Smooth muscle cell (in vitro differentiated cells): ENCODE measurements around the gene CRYBG1. TPM values are rescaled to one million over a fixed set of nuclear protein-coding genes. Genes with fewer than 3 reads are reported as not detected.
A peak's percentile ranks its signal among the peaks of the same experiment; 100 is the strongest.

Experiments
- DNase-seq: peaks from one replicate; lab custom pipeline; 2025; ENCODE audit not compliant: unreplicated experiment; lab: John Stamatoyannopoulos, UW
- H2AFZ ChIP-seq: fragments of 200-600 bp; sonication (generic); 2 replicates; pipeline ENCODE4 v1.6.0; 2016; ENCODE audit warnings: antibody characterized with exemption, low read depth, mild to moderate bottlenecking
- H3F3A ChIP-seq: fragments of 200-600 bp; sonication (generic); 2 replicates; pipeline ENCODE4 v1.6.0; 2017; ENCODE audit warnings: antibody characterized with exemption, low read depth
- H3K27ac ChIP-seq: fragments of 200-600 bp; sonication (generic); 2 replicates; pipeline ENCODE4 v1.5.1; 2016; ENCODE audit warnings: low read depth, mild to moderate bottlenecking
- H3K27me3 ChIP-seq: fragments of 200-600 bp; sonication (generic); 2 replicates; pipeline ENCODE4 v1.6.1; 2016; ENCODE audit warnings: low read depth, mild to moderate bottlenecking
- H3K36me3 ChIP-seq: fragments of 200-600 bp; sonication (generic); 2 replicates; pipeline ENCODE4 v1.5.1; 2016; ENCODE audit warnings: low read depth
- H3K4me1 ChIP-seq: fragments of 200-600 bp; sonication (generic); 2 replicates; pipeline ENCODE4 v1.5.1; 2016; ENCODE audit warnings: low read depth
- H3K4me2 ChIP-seq: fragments of 200-600 bp; sonication (generic); 2 replicates; pipeline ENCODE4 v1.6.0; 2016; ENCODE audit warnings: mild to moderate bottlenecking
- H3K4me3 ChIP-seq: fragments of 200-600 bp; sonication (generic); 2 replicates; pipeline ENCODE4 v1.5.1; 2016; ENCODE audit warnings: mild to moderate bottlenecking
- H3K79me2 ChIP-seq: fragments of 200-600 bp; sonication (generic); 2 replicates; pipeline ENCODE4 v1.6.0; 2016; ENCODE audit warnings: low read depth, mild to moderate bottlenecking
- H3K9ac ChIP-seq: fragments of 200-600 bp; sonication (generic); 2 replicates; pipeline ENCODE4 v1.6.0; 2016; ENCODE audit warnings: low read depth
- H3K9me3 ChIP-seq: fragments of 200-600 bp; sonication (generic); replicated peaks from 2 replicates; pipeline ENCODE4 v1.5.1; 2016; ENCODE audit warnings: low read depth
- H4K20me1 ChIP-seq: fragments of 200-600 bp; sonication (generic); 2 replicates; pipeline ENCODE4 v1.6.0; 2016; ENCODE audit warnings: low read depth
- WGBS: methylation state at CpG from one replicate; pipeline ENCODE4 v1.1.7; 2016; ENCODE audit warnings: low lambda C conversion rate; 5-methylcytosine and 5-hydroxymethylcytosine counted together
- polyA plus RNA-seq: library from polyadenylated mRNA; unstranded; fragments of >200 nt; fragmentation: Nextera tagmentation; extraction: Ambion mirVana; gene quantifications from 2 replicates; pipeline ENCODE4 v1.2.1, GENCODE V29; 2016
- total RNA-seq: library from RNA; depleted of rRNA; stranded (reverse); fragments of >200 nt; gene quantifications from 2 replicates; pipeline ENCODE4 v1.2.3, GENCODE V29; 2014
- TF ChIP-seq, protein P1 (sequence below): fragments of 200-600 bp; sonication (generic); IDR thresholded peaks from 2 replicates; pipeline ENCODE4 v1.5.1; 2017; ENCODE audit warnings: borderline replicate concordance, mild to moderate bottlenecking, antibody characterized with exemption; ENCODE audit not compliant: insufficient read depth, poor library complexity, severe bottlenecking

The CRYBG1 gene
- total and polyA plus RNA-seq, 2 experiments from 2014 or later = 0.98 to 11.9 TPM

- H3K4me1 ChIP-seq = no peaks in the 10 kb centered on the region
- WGBS = 19% methylated on average over 2 of the region's 2 CpGs
- H3K4me2 ChIP-seq = no peak overlapping the region
- no peaks in the 10 kb centered on the region for H3K79me2 ChIP-seq
- TF ChIP-seq, protein P1, sequence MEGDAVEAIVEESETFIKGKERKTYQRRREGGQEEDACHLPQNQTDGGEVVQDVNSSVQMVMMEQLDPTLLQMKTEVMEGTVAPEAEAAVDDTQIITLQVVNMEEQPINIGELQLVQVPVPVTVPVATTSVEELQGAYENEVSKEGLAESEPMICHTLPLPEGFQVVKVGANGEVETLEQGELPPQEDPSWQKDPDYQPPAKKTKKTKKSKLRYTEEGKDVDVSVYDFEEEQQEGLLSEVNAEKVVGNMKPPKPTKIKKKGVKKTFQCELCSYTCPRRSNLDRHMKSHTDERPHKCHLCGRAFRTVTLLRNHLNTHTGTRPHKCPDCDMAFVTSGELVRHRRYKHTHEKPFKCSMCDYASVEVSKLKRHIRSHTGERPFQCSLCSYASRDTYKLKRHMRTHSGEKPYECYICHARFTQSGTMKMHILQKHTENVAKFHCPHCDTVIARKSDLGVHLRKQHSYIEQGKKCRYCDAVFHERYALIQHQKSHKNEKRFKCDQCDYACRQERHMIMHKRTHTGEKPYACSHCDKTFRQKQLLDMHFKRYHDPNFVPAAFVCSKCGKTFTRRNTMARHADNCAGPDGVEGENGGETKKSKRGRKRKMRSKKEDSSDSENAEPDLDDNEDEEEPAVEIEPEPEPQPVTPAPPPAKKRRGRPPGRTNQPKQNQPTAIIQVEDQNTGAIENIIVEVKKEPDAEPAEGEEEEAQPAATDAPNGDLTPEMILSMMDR = peak; percentile 60
- no peak for DNase-seq
- no peaks in the 10 kb centered on the region for H3K27me3 ChIP-seq
- no peaks in the 10 kb centered on the region for H3F3A ChIP-seq
- H4K20me1 ChIP-seq = no peaks in the 10 kb centered on the region
- H3K9me3 ChIP-seq = no peaks in the 10 kb centered on the region
- no peak overlapping the region for H2AFZ ChIP-seq
- H3K9ac ChIP-seq = no peak overlapping the region
- no peaks in the 10 kb centered on the region for H3K36me3 ChIP-seq
- no peak overlapping the region for H3K27ac ChIP-seq
- no peak overlapping the region for H3K4me3 ChIP-seq
These were observed 247.7 kb downstream of the CRYBG1 start for GRCh38 chr6:106608080-106608668.

- Histone ChIP-seq H3F3A (no peaks in the 10 kb centered on the region), H3K4me2 (no peak overlapping the region), H3K27ac (no peak overlapping the region), H3K9me3 (no peaks in the 10 kb centered on the region), H3K27me3 (no peaks in the 10 kb centered on the region), H3K4me1 (no peaks in the 10 kb centered on the region), H3K79me2 (no peaks in the 10 kb centered on the region), H3K4me3 (no peak overlapping the region), H2AFZ (no peak overlapping the region), H3K36me3 (no peaks in the 10 kb centered on the region), H3K9ac (no peak overlapping the region), H4K20me1 (no peaks in the 10 kb centered on the region)
- TF ChIP-seq, protein P1 = peak; percentile 18
- no peak for DNase-seq
- WGBS = 77% methylated on average over 6 of the region's 6 CpGs
These were observed 249.2 kb downstream of the CRYBG1 start for GRCh38 chr6:106609699-106610098.

DNA sequence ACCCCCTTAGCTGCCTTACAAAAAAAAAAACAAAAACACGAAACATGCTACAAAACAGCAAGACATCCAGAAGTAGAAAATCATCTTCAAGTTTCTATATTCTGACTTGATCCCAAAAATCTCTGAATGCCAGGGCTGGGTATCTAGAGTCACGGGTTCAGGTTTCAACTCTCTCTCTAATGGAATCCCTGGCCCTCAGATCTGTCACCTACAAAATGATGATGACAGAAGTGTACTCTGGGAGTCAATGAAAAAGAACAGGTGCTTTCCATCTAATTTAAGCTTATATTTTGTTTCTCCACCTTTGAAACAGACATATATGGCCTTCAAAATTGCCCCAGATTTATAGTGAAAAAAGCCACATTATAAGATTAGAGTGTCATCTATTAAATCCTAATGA, 250.5 kb downstream of the CRYBG1 start:
- DNase-seq = no peak

More for the DNA sequence above, 250.5 kb downstream of the CRYBG1 start:
- H2AFZ ChIP-seq = no peak overlapping the region
- no peak overlapping the region for H3K4me2 ChIP-seq
- H4K20me1 ChIP-seq = no peaks in the 10 kb centered on the region
- no peak overlapping the region for H3K27ac ChIP-seq
- no peaks in the 10 kb centered on the region for H3K4me1 ChIP-seq
- TF ChIP-seq, protein P1 = no peak
- H3K9ac ChIP-seq = no peak overlapping the region
- WGBS = 100% methylated on average over 2 of the region's 2 CpGs
- no peaks in the 10 kb centered on the region for H3K36me3 ChIP-seq
- H3K27me3 ChIP-seq = no peaks in the 10 kb centered on the region
- H3K4me3 ChIP-seq = no peak overlapping the region
- H3K79me2 ChIP-seq = no peaks in the 10 kb centered on the region
- no peaks in the 10 kb centered on the region for H3K9me3 ChIP-seq
- H3F3A ChIP-seq = no peaks in the 10 kb centered on the region
